PC-3 (cell line): ENCODE measurements around the gene GAD2. TPM values are rescaled to one million over a fixed set of nuclear protein-coding genes. Genes with fewer than 3 reads are reported as not detected.

ENCODE experiments used
- ATAC-seq: fragments of 200-7000 bp; cut with Tn5 transposase; 2 replicates; pipeline ENCODE4 v1.9.1; 2020; ENCODE audit warnings: mild to moderate bottlenecking, moderate library complexity
- BruUV-seq: library from RNA; stranded (reverse); fragments of 400-500 nt; replicated peaks from 2 replicates; lab custom pipeline; 2021; lab: Mats Ljungman, UMichigan
- CTCF ChIA-PET: fragments of 300-600 bp; sonication (Branson Sonifier 250); formaldehyde crosslinking; loops from one replicate; lab custom pipeline; 2022; ENCODE audit warnings: antibody characterized with exemption; lab: Charles Lee
- POLR2A ChIA-PET: fragments of 300-600 bp; sonication (Branson Sonifier 250); formaldehyde crosslinking; loops from one replicate; lab custom pipeline; 2022; ENCODE audit warnings: antibody characterized with exemption; ENCODE audit not compliant: unreplicated experiment; lab: Charles Lee
- DNase-seq: peaks from one replicate; pipeline ENCODE4 v3.0.0-alpha.2; 2015
- H2AFZ ChIP-seq: fragments of 300-600 bp; sonication (generic); 2 replicates; pipeline ENCODE4 v1.6.0; 2016; ENCODE audit warnings: antibody characterized with exemption, low read length
- H3F3A ChIP-seq: fragments of 300-600 bp; sonication (generic); one replicate; pipeline ENCODE4 v1.6.0; 2017; ENCODE audit warnings: antibody characterized with exemption, low read length, control low read depth, mild to moderate bottlenecking; ENCODE audit not compliant: unreplicated experiment
- H3K27ac ChIP-seq: fragments of 300-600 bp; sonication (generic); 2 replicates; pipeline ENCODE4 v1.5.1; 2016; ENCODE audit warnings: mild to moderate bottlenecking, low read length
- H3K27me3 ChIP-seq: fragments of 300-600 bp; sonication (generic); 2 replicates; pipeline ENCODE4 v1.6.1; 2016; ENCODE audit warnings: low read length, mixed read lengths
- H3K36me3 ChIP-seq: fragments of 300-600 bp; sonication (generic); 2 replicates; pipeline ENCODE4 v1.6.1; 2016; ENCODE audit warnings: low read depth, mixed run types, low read length, mixed read lengths
- H3K4me1 ChIP-seq: fragments of 300-600 bp; sonication (generic); 2 replicates; pipeline ENCODE4 v1.5.1; 2016; ENCODE audit warnings: low read length; ENCODE audit not compliant: insufficient read depth
- H3K4me2 ChIP-seq: fragments of 300-600 bp; sonication (generic); 2 replicates; pipeline ENCODE4 v1.6.0; 2016; ENCODE audit warnings: low read length
- H3K4me3 ChIP-seq: fragments of 300-600 bp; sonication (generic); 2 replicates; pipeline ENCODE4 v1.5.1; 2016; ENCODE audit warnings: mild to moderate bottlenecking, low read length, mixed read lengths
- H3K79me2 ChIP-seq: fragments of 300-600 bp; sonication (generic); 2 replicates; pipeline ENCODE4 v1.6.1; 2017; ENCODE audit warnings: low read length, mixed read lengths
- H3K9ac ChIP-seq: fragments of 300-600 bp; sonication (generic); 2 replicates; pipeline ENCODE4 v1.6.0; 2016; ENCODE audit warnings: mild to moderate bottlenecking, low read length
- H3K9me2 ChIP-seq: fragments of 300-600 bp; sonication (generic); replicated peaks from 2 replicates; pipeline ENCODE4 v1.6.1; 2016; ENCODE audit warnings: mixed run types, low read length, mixed read lengths
- H3K9me3 ChIP-seq: fragments of 300-600 bp; sonication (generic); 2 replicates; pipeline ENCODE4 v1.6.1; 2016; ENCODE audit warnings: low read length, mixed read lengths
- H4K20me1 ChIP-seq: fragments of 300-600 bp; sonication (generic); 2 replicates; pipeline ENCODE4 v1.6.1; 2016; ENCODE audit warnings: low read length, mixed read lengths
- CTCF ChIP-seq: fragments of 300-600 bp; sonication (generic); conservative IDR thresholded peaks from 2 replicates; pipeline ENCODE4 v1.5.1; 2017; ENCODE audit warnings: antibody characterized with exemption, low read depth, mild to moderate bottlenecking, low read length
- EZH2 ChIP-seq: fragments of 300-600 bp; sonication (generic); IDR thresholded peaks from one replicate; pipeline ENCODE4 v1.6.1; 2017; ENCODE audit warnings: antibody characterized with exemption, mild to moderate bottlenecking, low read length; ENCODE audit not compliant: unreplicated experiment
- EZH2phosphoT487 ChIP-seq: fragments of 300-600 bp; sonication (generic); IDR thresholded peaks from 2 replicates; pipeline ENCODE4 v1.6.1; 2018; ENCODE audit warnings: mild to moderate bottlenecking, antibody characterized with exemption, low read length, borderline replicate concordance
- intact Hi-C: fragments of 100-400 bp; cut with micrococcal nuclease; formaldehyde crosslinking; loops from 2 replicates; pipeline ENCODE4 v1.9.0; 2023
- total RNA-seq: library from RNA; depleted of rRNA; stranded (reverse); fragments of >200 nt; gene quantifications from 2 replicates; pipeline ENCODE4 v1.2.3, GENCODE V29; 2014

Gene GAD2
- total RNA-seq, 1 experiment from 2014 or later, result not detected

DNA sequence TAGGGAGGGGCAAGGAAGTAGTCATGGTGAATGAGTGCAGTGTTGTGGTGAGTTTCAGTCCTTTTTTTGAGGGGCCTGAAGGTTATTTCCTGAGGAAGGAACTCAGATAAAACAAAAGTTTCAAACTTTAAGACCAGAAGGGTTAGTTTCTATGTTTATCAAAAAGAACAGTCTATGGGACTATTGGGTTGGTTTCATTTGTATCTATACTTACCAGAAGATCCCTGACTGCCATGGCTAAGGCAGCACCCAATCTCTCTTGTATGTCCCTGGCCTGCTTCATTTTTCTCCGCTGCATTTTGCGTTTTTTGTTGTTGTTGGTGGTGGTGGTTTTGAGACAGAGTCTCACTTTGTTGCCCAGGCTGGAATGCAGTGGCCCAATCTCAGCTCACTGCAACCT is 19.3 kb upstream of the GAD2 start:
- H3K4me3 ChIP-seq, result no peak overlapping the region
- H3F3A ChIP-seq, result no peaks in the 10 kb centered on the region
- no peaks in the 10 kb centered on the region for H3K4me1 ChIP-seq
- no peaks in the 10 kb centered on the region for H3K36me3 ChIP-seq
- DNase-seq, result no peak
- H2AFZ ChIP-seq, result no peak overlapping the region
- ATAC-seq, result no peak
- no peak overlapping the region for H3K27ac ChIP-seq
- H3K9ac ChIP-seq, result no peak overlapping the region
- ChIA-PET CTCF (no interaction called here), POLR2A (no interaction called here)
- H3K9me2 ChIP-seq, result no peaks in the 10 kb centered on the region
- intact Hi-C loops, result no loop called here
- no peaks in the 10 kb centered on the region for H4K20me1 ChIP-seq
- peaks cover 24% of the 10 kb centered on the region; the same call in 1 of the 2 replicates for H3K27me3 ChIP-seq
- H3K4me2 ChIP-seq, result no peak overlapping the region
- TF ChIP-seq EZH2phosphoT487, result no peak
- no peak for TF ChIP-seq CTCF
- TF ChIP-seq EZH2, result no peak
- H3K79me2 ChIP-seq, result no peaks in the 10 kb centered on the region
- no TSS peak for BruUV-seq
- no peaks in the 10 kb centered on the region for H3K9me3 ChIP-seq

- Histone ChIP-seq H2AFZ (no peak overlapping the region), H3K79me2 (no peaks in the 10 kb centered on the region), H3F3A (no peaks in the 10 kb centered on the region), H3K4me2 (no peak overlapping the region), H3K4me1 (no peaks in the 10 kb centered on the region), H3K36me3 (no peaks in the 10 kb centered on the region), H3K9me2 (no peaks in the 10 kb centered on the region), H3K9ac (no peak overlapping the region), H3K9me3 (no peaks in the 10 kb centered on the region), H3K27me3 (peaks cover 24% of the 10 kb centered on the region; the same call in 1 of the 2 replicates), H3K4me3 (no peak overlapping the region), H4K20me1 (no peaks in the 10 kb centered on the region), H3K27ac (no peak overlapping the region)
- no peak for ATAC-seq
- no TSS peak for BruUV-seq
- DNase-seq, result no peak
- intact Hi-C loops, result no loop called here
- no peak for TF ChIP-seq EZH2phosphoT487
- no peak for TF ChIP-seq CTCF
- TF ChIP-seq EZH2, result no peak
- ChIA-PET POLR2A (no interaction called here), CTCF (no interaction called here)
Measured at GRCh38 chr10:26198119-26198518, 18.5 kb upstream of the GAD2 start.

DNA sequence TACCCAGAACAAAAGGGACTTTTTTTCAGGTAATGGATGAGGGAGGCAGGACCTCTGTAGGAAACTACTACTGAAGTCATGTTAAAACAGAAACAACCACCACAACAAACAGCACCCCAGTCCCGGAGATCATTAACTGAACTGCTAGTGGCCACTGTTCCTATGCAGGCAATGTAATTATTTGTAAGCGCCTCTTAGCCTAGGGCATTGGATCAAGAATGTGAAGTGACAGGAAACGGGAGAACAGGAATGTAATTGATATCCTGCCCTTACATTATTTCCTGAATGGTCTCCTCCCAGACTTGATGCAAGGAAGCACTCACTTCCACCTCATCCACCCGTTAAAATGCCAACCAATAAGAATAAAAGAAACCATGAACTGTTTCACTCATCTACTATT is 16.7 kb upstream of the GAD2 start:
- no peak overlapping the region for H3K4me3 ChIP-seq
- no peak overlapping the region for H3K9ac ChIP-seq
- CTCF ChIA-PET, result no interaction called here

More for the DNA sequence above, 16.7 kb upstream of the GAD2 start:
- POLR2A ChIA-PET, result no interaction called here
- Histone ChIP-seq H2AFZ (no peak overlapping the region), H3F3A (no peaks in the 10 kb centered on the region), H3K4me1 (no peaks in the 10 kb centered on the region), H4K20me1 (no peaks in the 10 kb centered on the region), H3K79me2 (no peaks in the 10 kb centered on the region), H3K4me2 (no peak overlapping the region), H3K9me2 (no peaks in the 10 kb centered on the region), H3K27ac (no peak overlapping the region), H3K36me3 (no peaks in the 10 kb centered on the region), H3K9me3 (no peaks in the 10 kb centered on the region), H3K27me3 (peaks cover 24% of the 10 kb centered on the region; the same call in 1 of the 2 replicates)
- no TSS peak for BruUV-seq
- ATAC-seq (no peak), DNase-seq (no peak)
- TF ChIP-seq EZH2, result no peak
- TF ChIP-seq CTCF, result no peak
- no peak for TF ChIP-seq EZH2phosphoT487
- intact Hi-C loops, result no loop called here
